ENCODE results near the gene HSPA1A.
A peak's percentile ranks its signal among the peaks of the same experiment; 100 is the strongest.
"Not testable (repeated sequence)": the region's sequence is repeated elsewhere in the genome, so short reads cannot be mapped to it uniquely, and the experiment has no call there.

HSPA1A gene

GRCh38 chr6:31837369-31838113 is 22.2 kb downstream of the HSPA1A start:
- DNase-seq: no peak

- DNase-seq: not testable (repeated sequence)
These were observed 22.8 kb downstream of the HSPA1A start for GRCh38 chr6:31838114-31838553.

- no peak for DNase-seq
These were observed 23.6 kb downstream of the HSPA1A start for GRCh38 chr6:31838968-31839367.

- not testable (repeated sequence) for DNase-seq
These were observed 24.4 kb downstream of the HSPA1A start for GRCh38 chr6:31839779-31840126.

GRCh38 chr6:31842053-31842452 is 26.7 kb downstream of the HSPA1A start:
- DNase-seq: no peak

GRCh38 chr6:31844507-31844906 is 29.2 kb downstream of the HSPA1A start:
- DNase-seq: no peak

GRCh38 chr6:31847276-31847978 is 32.1 kb downstream of the HSPA1A start:
- DNase-seq: no peak

GRCh38 chr6:31850765-31851484 is 35.6 kb downstream of the HSPA1A start:
- no peak for DNase-seq

- DNase-seq: no peak
These were observed 36.1 kb downstream of the HSPA1A start for GRCh38 chr6:31851485-31851832.

- not testable (repeated sequence) for DNase-seq
These were observed 36.8 kb downstream of the HSPA1A start for GRCh38 chr6:31851980-31852718.

GRCh38 chr6:31857774-31858173 is 42.4 kb downstream of the HSPA1A start:
- DNase-seq: not testable (repeated sequence)

GRCh38 chr6:31858707-31859106 is 43.4 kb downstream of the HSPA1A start:
- DNase-seq: no peak

- DNase-seq: no peak
These were observed 44.6 kb downstream of the HSPA1A start for GRCh38 chr6:31859923-31860322.

- DNase-seq: no peak
These were observed 45.0 kb downstream of the HSPA1A start for GRCh38 chr6:31860349-31860748.

GRCh38 chr6:31861150-31861549 is 45.8 kb downstream of the HSPA1A start:
- no peak for DNase-seq

- no peak for DNase-seq
These were observed 46.6 kb downstream of the HSPA1A start for GRCh38 chr6:31861919-31862343.

GRCh38 chr6:31862344-31863235 is 47.2 kb downstream of the HSPA1A start, which contains the start of gene NEU1:
NEU1 (minus strand) TSS chr6:31862821; CDS start chr6:31862776, 45 bp downstream.
- DNase-seq: peak; percentile 99

GRCh38 chr6:31864123-31864562 is 48.8 kb downstream of the HSPA1A start:
- DNase-seq: not testable (repeated sequence)

- no peak for DNase-seq
These were observed 49.5 kb downstream of the HSPA1A start for GRCh38 chr6:31864818-31865204.

GRCh38 chr6:31865205-31866118 is 50.1 kb downstream of the HSPA1A start:
- DNase-seq: no peak
